ENCODE measurements around the gene MME. TPM values are rescaled to one million over a fixed set of nuclear protein-coding genes. Genes with fewer than 3 reads are reported as not detected.

The MME gene
- total and polyA plus RNA-seq, 10 of the 15 experiments (the other 5 are each of a cell fraction or from before 2014, with no cell fraction given) = under 0.01 to 0.23 (median 0.09) TPM; not detected in 3

- no peak overlapping the region for H2AFZ ChIP-seq (ENCODE audit: control insufficient read depth, low read depth, low read length)
- no TSS peak for BruUV-seq (replicated peaks)
- TF ChIP-seq RUNX3 (IDR thresholded peaks at IDR 0.05; ENCODE audit: low read length) (peak; percentile 76), NFIC (IDR thresholded peaks at IDR 0.05; ENCODE audit: low read depth, low read length) (no peak), ZZZ3 (IDR thresholded peaks at IDR 0.05; ENCODE audit: control insufficient read depth, insufficient read length, low read depth) (no peak), ATF7 (IDR thresholded peaks at IDR 0.05; ENCODE audit: low read depth) (no peak)
- DNase-seq (ENCODE audit: low read depth, low spot score) (no peak), FAIRE-seq (no peak), ATAC-seq (no peak)
- H3K4me2 ChIP-seq (ENCODE audit: control insufficient read depth, insufficient read depth) = no peak overlapping the region
- in situ Hi-C loops (cut with MboI) = no loop called here
- no peak overlapping the region for H3K27ac ChIP-seq (ENCODE audit: control insufficient read depth, insufficient read depth)
- no peak overlapping the region for H3K9ac ChIP-seq (ENCODE audit: control insufficient read depth, insufficient read depth, low read length)
- ChIA-PET SMC1A (ENCODE audit: uncharacterized antibody, unreplicated experiment) (no interaction called here), POLR2A (no interaction called here), CTCF (no interaction called here), RAD21 (ENCODE audit: unreplicated experiment) (no interaction called here)
- H3K27me3 ChIP-seq (replicated peaks in 1 of 2; ENCODE audit: control insufficient read depth in 2 of 2, insufficient read depth in 2 of 2, low read length in 1 of 2) = no peaks in the 10 kb centered on the region
- intact Hi-C loops (cut with micrococcal nuclease; ENCODE audit: unreplicated experiment) = no loop called here
- H3K79me2 ChIP-seq (ENCODE audit: control insufficient read depth, insufficient read depth, low read length) = no peaks in the 10 kb centered on the region
- no peaks in the 10 kb centered on the region for H3K36me3 ChIP-seq (ENCODE audit: control insufficient read depth in 2 of 2, insufficient read depth in 2 of 2, low read length in 1 of 2)
- H3K9me3 ChIP-seq (replicated peaks; ENCODE audit: control insufficient read depth, insufficient read depth, low read length) = no peaks in the 10 kb centered on the region
- no peaks in the 10 kb centered on the region for H4K20me1 ChIP-seq (ENCODE audit: control insufficient read depth, insufficient read depth)
- no peaks in the 10 kb centered on the region for H3K4me1 ChIP-seq (ENCODE audit: control insufficient read depth, insufficient read depth, low read length)
- no peak overlapping the region for H3K4me3 ChIP-seq
- 92% methylated on average over 2 of the region's 2 CpGs for WGBS (ENCODE audit: insufficient coverage, insufficient replicate concordance, low lambda C conversion rate, missing lambda C conversion rate)
Observed at GRCh38 chr3:155231792-155232191, 151.7 kb downstream of the MME start.

GRCh38 chr3:155232605-155233004 is 152.5 kb downstream of the MME start:
- peak; percentile 53; the same call in 1 of the 2 replicates for TF ChIP-seq EED (IDR thresholded peaks at IDR 0.05; ENCODE audit: low read depth)
- TF ChIP-seq IKZF2 (IDR thresholded peaks at IDR 0.05) = no peak
- Histone ChIP-seq H3K9me3 (replicated peaks; ENCODE audit: control insufficient read depth, insufficient read depth, low read length) (no peaks in the 10 kb centered on the region), H3K27ac (ENCODE audit: control insufficient read depth, insufficient read depth) (no peak overlapping the region), H3K4me2 (ENCODE audit: control insufficient read depth, insufficient read depth) (no peak overlapping the region), H2AFZ (ENCODE audit: control insufficient read depth, low read depth, low read length) (no peak overlapping the region), H3K4me1 (ENCODE audit: control insufficient read depth, insufficient read depth, low read length) (no peaks in the 10 kb centered on the region), H3K9ac (ENCODE audit: control insufficient read depth, insufficient read depth, low read length) (no peak overlapping the region), H3K4me3 (no peak overlapping the region), H3K79me2 (ENCODE audit: control insufficient read depth, insufficient read depth, low read length) (no peaks in the 10 kb centered on the region), H3K27me3 (replicated peaks in 1 of 2; ENCODE audit: control insufficient read depth in 2 of 2, insufficient read depth in 2 of 2, low read length in 1 of 2) (no peaks in the 10 kb centered on the region; a peak in 1 of 4 replicates), H3K36me3 (ENCODE audit: control insufficient read depth in 2 of 2, insufficient read depth in 2 of 2, low read length in 1 of 2) (no peaks in the 10 kb centered on the region), H4K20me1 (ENCODE audit: control insufficient read depth, insufficient read depth) (no peaks in the 10 kb centered on the region)
- in situ Hi-C loops (cut with MboI) (no loop called here), intact Hi-C loops (cut with micrococcal nuclease; ENCODE audit: unreplicated experiment) (no loop called here)
- CTCF ChIA-PET = no interaction called here
- BruUV-seq (replicated peaks) = no TSS peak
- ATAC-seq = no peak
- SMC1A ChIA-PET (ENCODE audit: uncharacterized antibody, unreplicated experiment) = interaction anchor here (1.1 kb wide), 1 partner anchor 9 kb away, joined by 3 read pairs; no protein-coding TSS in a partner anchor
- FAIRE-seq = no peak
- POLR2A ChIA-PET = no interaction called here
- WGBS (ENCODE audit: insufficient coverage, insufficient replicate concordance, low lambda C conversion rate, missing lambda C conversion rate) = 2% methylated on average over 3 of the region's 3 CpGs
- no peak for DNase-seq (ENCODE audit: low read depth, low spot score)
- RAD21 ChIA-PET (ENCODE audit: unreplicated experiment) = no interaction called here

Measured in GM12878 (cell line).